Endothelial cell (in vitro differentiated cells): ENCODE measurements around the gene BTN3A1. TPM values are rescaled to one million over a fixed set of nuclear protein-coding genes. Genes with fewer than 3 reads are reported as not detected.
"Not testable (repeated sequence)": the region's sequence is repeated elsewhere in the genome, so short reads cannot be mapped to it uniquely, and the experiment has no call there.

ENCODE experiments used
- DNase-seq: peaks from one replicate; pipeline ENCODE4 v3.0.0; 2021; ENCODE audit warnings: low spot score
- H3K27ac Mint-ChIP-seq: one replicate; pipeline ENCODE4 v1.8.0; 2021; ENCODE audit warnings: mixed read lengths, inconsistent platforms; ENCODE audit not compliant: unreplicated experiment
- H3K27me3 Mint-ChIP-seq: one replicate; pipeline ENCODE4 v1.8.0; 2021; ENCODE audit warnings: mild to moderate bottlenecking, moderate library complexity, mixed read lengths, inconsistent platforms; ENCODE audit not compliant: unreplicated experiment
- H3K36me3 Mint-ChIP-seq: one replicate; pipeline ENCODE4 v1.8.0; 2021; ENCODE audit warnings: mild to moderate bottlenecking, low read depth, mixed read lengths, inconsistent platforms; ENCODE audit not compliant: unreplicated experiment
- H3K4me1 Mint-ChIP-seq: one replicate; pipeline ENCODE4 v1.8.0; 2021; ENCODE audit warnings: mild to moderate bottlenecking, mixed read lengths, inconsistent platforms; ENCODE audit not compliant: unreplicated experiment
- H3K4me3 Mint-ChIP-seq: one replicate; pipeline ENCODE4 v1.8.0; 2021; ENCODE audit warnings: mild to moderate bottlenecking, mixed read lengths, inconsistent platforms; ENCODE audit not compliant: unreplicated experiment
- H3K9me3 Mint-ChIP-seq: one replicate; pipeline ENCODE4 v1.8.0; 2021; ENCODE audit warnings: mixed read lengths, inconsistent platforms; ENCODE audit not compliant: unreplicated experiment
- CTCF ChIP-seq: fragments of 200-600 bp; sonication (generic); IDR thresholded peaks from one replicate; pipeline ENCODE4 v1.5.0; 2021; ENCODE audit warnings: antibody characterized with exemption; ENCODE audit not compliant: unreplicated experiment
- long read RNA-seq: library from polyadenylated mRNA; unstranded; transcript quantifications from one replicate; pipeline ENCODE4 v2.0.0, GENCODE V29; 2020; ENCODE audit not compliant: unreplicated experiment
- total RNA-seq: library from RNA; stranded (reverse); fragmentation: NEBNext Ultra II Directional; extraction: Animal tissue kit (Norgen Biotek cat#: 25700); gene quantifications from one replicate; pipeline ENCODE4 v1.2.1, GENCODE V29; 2021; ENCODE audit not compliant: unreplicated experiment

BTN3A1 gene
- total RNA-seq, result 7.1 TPM
- long read RNA-seq, partial matches to known transcripts, result 0 of 1 reads
- long read RNA-seq, other reads (novel, unspliced or antisense), result 1 of 1 reads

DNA sequence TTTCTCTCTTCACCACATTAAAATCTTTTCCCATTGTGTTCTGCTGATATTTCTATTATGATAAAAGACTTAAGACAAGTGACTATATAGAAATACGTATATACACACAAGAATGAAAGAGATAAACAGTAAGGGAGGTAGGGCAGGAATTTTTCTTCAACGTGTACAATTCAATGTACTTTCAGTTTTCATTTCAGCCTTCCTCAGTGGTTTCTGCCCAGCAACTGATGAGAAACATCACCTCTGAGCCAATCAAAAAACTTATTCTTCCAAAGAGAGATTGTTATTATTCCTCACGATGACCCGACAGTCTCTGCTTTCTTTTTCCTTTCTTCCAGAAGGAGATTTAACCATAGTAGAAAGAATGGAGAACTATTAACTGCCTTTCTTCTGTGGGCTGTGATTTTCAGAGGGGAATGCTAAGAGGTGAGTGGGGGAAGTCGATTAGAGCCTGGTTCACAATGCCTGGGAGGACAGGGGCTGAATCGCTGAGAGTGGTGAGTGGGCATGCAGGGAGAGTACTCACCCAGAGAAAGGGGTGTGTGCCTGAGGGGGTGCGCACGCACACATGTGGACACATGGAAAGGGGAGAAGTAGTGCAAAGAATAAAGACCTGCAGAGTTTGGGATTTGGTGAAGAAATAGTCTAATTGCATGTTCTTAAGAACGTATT is at the start of gene BTN3A1:
TSS of gene BTN3A1 (plus strand) at position 289 of the 672 bp plus-strand sequence. CDS start 3,289 bp downstream, outside the sequence.
- Mint-ChIP-seq H3K4me1 (peaks cover 32% of the 10 kb centered on the region), H3K27me3 (peaks cover 2% of the 10 kb centered on the region), H3K27ac (peak within 1 kb of the TSS; percentile 93)

DNA sequence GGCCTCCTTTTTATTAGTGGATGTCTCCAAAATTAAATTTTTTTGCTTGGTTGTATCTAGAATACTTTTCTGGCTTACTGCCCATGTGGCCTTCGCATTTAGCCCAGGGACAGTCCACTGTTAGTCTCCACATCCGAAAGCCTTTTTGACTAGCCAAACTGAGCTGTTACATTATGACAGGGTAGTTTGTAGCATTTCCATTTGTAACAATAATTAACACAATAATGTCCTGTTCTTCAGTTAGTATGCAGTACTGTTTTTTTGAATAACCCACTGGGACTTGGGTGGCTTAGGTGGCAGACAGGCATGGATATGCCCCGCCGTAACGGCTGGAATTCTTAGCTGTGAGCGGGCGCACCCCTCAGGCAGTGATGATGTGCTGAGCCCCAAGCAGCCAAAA is 49.8 kb upstream of the BTN3A1 start:
- Mint-ChIP-seq H3K27ac (no peak overlapping the region), H3K27me3 (peaks cover 1% of the 10 kb centered on the region), H3K9me3 (no peaks in the 10 kb centered on the region), H3K4me1 (peaks cover 5% of the 10 kb centered on the region), H3K36me3 (no peaks in the 10 kb centered on the region), H3K4me3 (no peak overlapping the region)
- no peak for DNase-seq
- TF ChIP-seq CTCF, result no peak

More for the DNA sequence above, at the start of gene BTN3A1:
- no peak for TF ChIP-seq CTCF
- DNase-seq, result peak; percentile 44
- peak within 1 kb of the TSS; percentile 94 for H3K4me3 Mint-ChIP-seq
- peaks cover 5% of the 10 kb centered on the region for H3K36me3 Mint-ChIP-seq
- no peaks in the 10 kb centered on the region for H3K9me3 Mint-ChIP-seq

DNA sequence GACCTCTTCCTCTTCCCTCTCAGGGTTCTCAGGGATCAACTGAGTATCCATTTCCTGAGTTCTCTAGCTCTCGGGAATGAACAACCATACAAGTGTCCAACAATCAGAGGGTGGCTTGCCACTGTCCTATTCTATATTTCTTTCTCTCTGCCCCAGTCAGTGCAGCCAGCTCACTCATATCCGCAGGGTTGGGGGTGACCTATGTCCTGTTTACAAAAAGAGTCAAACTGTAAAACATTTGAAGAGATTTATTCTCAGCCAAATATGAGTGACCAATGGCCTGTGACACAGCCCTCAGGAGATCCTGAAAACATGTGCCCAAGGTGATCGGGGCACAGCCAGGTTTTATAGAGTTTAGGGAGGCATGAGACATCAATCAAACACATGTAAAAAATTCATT is 47.9 kb upstream of the BTN3A1 start:
- DNase-seq, result no peak
- H3K27ac Mint-ChIP-seq, result no peak overlapping the region
- peaks cover 5% of the 10 kb centered on the region for H3K4me1 Mint-ChIP-seq
- no peaks in the 10 kb centered on the region for H3K9me3 Mint-ChIP-seq
- no peak overlapping the region for H3K4me3 Mint-ChIP-seq
- peaks cover under 1% of the 10 kb centered on the region for H3K27me3 Mint-ChIP-seq
- no peaks in the 10 kb centered on the region for H3K36me3 Mint-ChIP-seq
- no peak for TF ChIP-seq CTCF

GRCh38 chr6:26355366-26355765 is 46.7 kb upstream of the BTN3A1 start:
- no peaks in the 10 kb centered on the region for H3K36me3 Mint-ChIP-seq
- peaks cover 5% of the 10 kb centered on the region for H3K4me1 Mint-ChIP-seq
- H3K27ac Mint-ChIP-seq, result no peak overlapping the region
- H3K9me3 Mint-ChIP-seq, result no peaks in the 10 kb centered on the region
- no peak overlapping the region for H3K4me3 Mint-ChIP-seq
- H3K27me3 Mint-ChIP-seq, result peaks cover 3% of the 10 kb centered on the region
- no peak for TF ChIP-seq CTCF
- no peak for DNase-seq

- H3K27ac Mint-ChIP-seq, H3K27me3 Mint-ChIP-seq, H3K9me3 Mint-ChIP-seq, H3K4me3 Mint-ChIP-seq, DNase-seq, H3K36me3 Mint-ChIP-seq, H3K4me1 Mint-ChIP-seq: not testable (repeated sequence)
These were observed 44.5 kb upstream of the BTN3A1 start for GRCh38 chr6:26357543-26357942.
